H1 (cell line): Measurements from ENCODE around the gene ROS1. TPM values are rescaled to one million over a fixed set of nuclear protein-coding genes. Genes with fewer than 3 reads are reported as not detected.

Source experiments
- CTCF ChIA-PET: fragments of 300-600 bp; sonication (Branson Sonifier 250); formaldehyde crosslinking; loops from one replicate; lab custom pipeline; 2021; ENCODE audit not compliant: partially characterized antibody; lab: Charles Lee
- POLR2A ChIA-PET: fragments of 300-600 bp; sonication (Branson Sonifier 250); formaldehyde crosslinking; loops from one replicate; lab custom pipeline; 2021; ENCODE audit warnings: inconsistent platforms; ENCODE audit not compliant: partially characterized antibody; lab: Charles Lee
- DNase-seq, 2 experiments: peaks; one replicate each; pipeline versions ENCODE4 v3.0.0 to v3.0.0-alpha.2; 2010 to 2022; ENCODE audit warnings: low spot score in 2 of 2, low read depth in 1 of 2, mixed read lengths in 1 of 2
- FAIRE-seq: peaks from 2 replicates; lab custom pipeline; 2011; peaks lifted over from hg19 to GRCh38; lab: Jason Lieb, UNC
- H2AFZ ChIP-seq: 2 replicates; pipeline ENCODE4 v1.8.1; 2012; ENCODE audit warnings: low read length, inconsistent platforms
- H2AK5ac ChIP-seq: 2 replicates; pipeline ENCODE4 v1.6.1; 2013; ENCODE audit warnings: low read depth, low read length
- H2BK120ac ChIP-seq: replicated peaks from 2 replicates; pipeline ENCODE3; 2013; ENCODE audit warnings: low read depth, low read length, inconsistent platforms
- H2BK12ac ChIP-seq: 2 replicates; pipeline ENCODE4 v1.6.1; 2013; ENCODE audit warnings: low read depth, low read length
- H2BK15ac ChIP-seq: 2 replicates; pipeline ENCODE4 v1.6.1; 2013; ENCODE audit warnings: low read length
- H2BK20ac ChIP-seq: 2 replicates; pipeline ENCODE4 v1.6.1; 2013; ENCODE audit warnings: low read length
- H2BK5ac ChIP-seq: 2 replicates; pipeline ENCODE4 v1.6.1; 2013; ENCODE audit warnings: low read depth, low read length
- H3K14ac ChIP-seq: 2 replicates; pipeline ENCODE4 v1.6.1; 2013; ENCODE audit warnings: inconsistent platforms; ENCODE audit not compliant: insufficient read length
- H3K18ac ChIP-seq: 2 replicates; pipeline ENCODE4 v1.6.1; 2013; ENCODE audit warnings: low read length; ENCODE audit errors: extremely low read depth
- H3K23ac ChIP-seq: 2 replicates; pipeline ENCODE4 v1.6.1; 2013; ENCODE audit warnings: inconsistent platforms; ENCODE audit not compliant: insufficient read length
- H3K23me2 ChIP-seq: 2 replicates; pipeline ENCODE4 v1.6.1; 2013; ENCODE audit warnings: low read depth, low read length
- H3K27ac ChIP-seq: 2 replicates; pipeline ENCODE4 v1.6.1; 2011; ENCODE audit warnings: low read depth, low read length, inconsistent platforms
- H3K27me3 ChIP-seq, 4 experiments: replicated peaks in 1 of 4; 1 replicate in 1 of 4; 2 replicates in 3 of 4; pipeline versions ENCODE4 v1.6.1 to v1.8.1; 2011 to 2013; ENCODE audit warnings: low read length in 3 of 4, mild to moderate bottlenecking in 3 of 4, inconsistent platforms in 2 of 4, mixed read lengths in 2 of 4, moderate library complexity in 1 of 4; ENCODE audit not compliant: control insufficient read depth in 3 of 4, insufficient read depth in 3 of 4; ENCODE audit errors: extremely low read depth in 1 of 4
- H3K36me3 ChIP-seq, 4 experiments: 2 replicates each; pipeline versions ENCODE4 v1.6.1 to v1.8.1; 2011 to 2013; ENCODE audit warnings: mild to moderate bottlenecking in 4 of 4, low read length in 3 of 4, moderate library complexity in 2 of 4, control low read depth in 1 of 4, inconsistent platforms in 1 of 4; ENCODE audit not compliant: insufficient read depth in 4 of 4, control insufficient read depth in 2 of 4
- H3K4ac ChIP-seq: replicated peaks from 2 replicates; pipeline ENCODE3; 2013; ENCODE audit warnings: low read length, low read depth, mixed read lengths, inconsistent platforms; ENCODE audit not compliant: insufficient read length
- H3K4me1 ChIP-seq, 4 experiments: replicated peaks in 1 of 4; 1 replicate in 1 of 4; 2 replicates in 3 of 4; pipeline versions ENCODE4 v1.6.1 to v1.8.1; 2011 to 2013; ENCODE audit warnings: low read length in 3 of 4, inconsistent platforms in 2 of 4, mixed read lengths in 1 of 4; ENCODE audit not compliant: insufficient read depth in 4 of 4, control insufficient read depth in 3 of 4
- H3K4me2 ChIP-seq, 2 experiments: 2 replicates each; pipeline versions ENCODE4 v1.6.1 to v1.8.1; 2011 to 2013; ENCODE audit warnings: low read depth in 2 of 2, low read length in 2 of 2, control low read depth in 1 of 2, inconsistent platforms in 1 of 2, mild to moderate bottlenecking in 1 of 2; ENCODE audit not compliant: insufficient read depth in 1 of 2
- H3K4me3 ChIP-seq, 4 experiments: fragments of 200-600, 300-600 bp in 1 of 4; sonication (generic), shearing (Covaris generic), sonication (Bioruptor Twin) in 1 of 4; 2 replicates each; pipeline versions ENCODE4 v1.5.1 to v1.8.1; 2011 to 2016; ENCODE audit warnings: low read length in 4 of 4, low read depth in 3 of 4, control low read depth in 2 of 4, inconsistent platforms in 2 of 4, mild to moderate bottlenecking in 2 of 4, mixed read lengths in 1 of 4, moderate library complexity in 1 of 4; ENCODE audit not compliant: insufficient read depth in 2 of 4; ENCODE audit errors: extremely low read depth in 1 of 4
- H3K56ac ChIP-seq: replicated peaks from 2 replicates; pipeline ENCODE3; 2013; ENCODE audit warnings: low read depth, mild to moderate bottlenecking, mixed read lengths, low read length, inconsistent platforms; ENCODE audit not compliant: insufficient read length
- H3K79me1 ChIP-seq: 2 replicates; pipeline ENCODE4 v1.6.1; 2013; ENCODE audit warnings: low read depth, low read length, control low read depth
- H3K79me2 ChIP-seq, 2 experiments: 2 replicates each; pipeline versions ENCODE4 v1.6.1 to v1.8.1; 2012 to 2013; ENCODE audit warnings: low read length in 2 of 2, mild to moderate bottlenecking in 2 of 2, inconsistent platforms in 1 of 2; ENCODE audit not compliant: insufficient read depth in 2 of 2, control insufficient read depth in 1 of 2
- H3K9ac ChIP-seq, 4 experiments: replicated peaks in 1 of 4; 1 replicate in 1 of 4; 2 replicates in 3 of 4; pipeline versions ENCODE4 v1.6.1 to v1.8.1; 2011 to 2013; ENCODE audit warnings: low read depth in 3 of 4, low read length in 3 of 4, control low read depth in 2 of 4, mild to moderate bottlenecking in 2 of 4, moderate library complexity in 2 of 4, inconsistent platforms in 1 of 4; ENCODE audit errors: extremely low read depth in 1 of 4
- H3K9me3 ChIP-seq, 2 experiments: 2 replicates each; pipeline versions ENCODE4 v1.6.1 to v1.8.1; 2012 to 2013; ENCODE audit warnings: mild to moderate bottlenecking in 2 of 2, moderate library complexity in 2 of 2, control low read depth in 1 of 2, inconsistent platforms in 1 of 2, low read depth in 1 of 2, low read length in 1 of 2, mixed read lengths in 1 of 2; ENCODE audit not compliant: insufficient read depth in 2 of 2
- H4K20me1 ChIP-seq, 2 experiments: replicated peaks in 1 of 2; 2 replicates each; pipeline versions ENCODE3 to v1.8.1; 2011 to 2013; ENCODE audit warnings: inconsistent platforms in 2 of 2, low read length in 2 of 2, mild to moderate bottlenecking in 1 of 2; ENCODE audit not compliant: insufficient read depth in 2 of 2, control insufficient read depth in 1 of 2
- H4K5ac ChIP-seq: 2 replicates; pipeline ENCODE4 v1.6.1; 2013; ENCODE audit warnings: low read length, low read depth, mixed read lengths, inconsistent platforms; ENCODE audit not compliant: insufficient read length
- H4K8ac ChIP-seq: 2 replicates; pipeline ENCODE4 v1.8.0; 2013; ENCODE audit warnings: mild to moderate bottlenecking, moderate library complexity, low read length, inconsistent platforms; ENCODE audit not compliant: insufficient read depth; ENCODE audit errors: extremely low read depth
- H4K91ac ChIP-seq: replicated peaks from 2 replicates; pipeline ENCODE3; 2013; ENCODE audit warnings: low read length, mixed read lengths, inconsistent platforms; ENCODE audit not compliant: insufficient read length
- CEBPB ChIP-seq: IDR thresholded peaks from 2 replicates; pipeline ENCODE4 v1.6.1; 2012; ENCODE audit warnings: low read depth, low read length
- CTBP2 ChIP-seq: IDR thresholded peaks from 2 replicates; pipeline ENCODE4 v1.7.0; 2011; ENCODE audit warnings: borderline replicate concordance, mild to moderate bottlenecking, moderate library complexity, mixed read lengths, low read length; ENCODE audit not compliant: insufficient read depth, insufficient read length
- GTF2F1 ChIP-seq: IDR thresholded peaks from 2 replicates; pipeline ENCODE4 v1.6.1; 2012; ENCODE audit warnings: low read depth, low read length, improper control_type of control experiment, borderline replicate concordance
- KDM4A ChIP-seq: IDR thresholded peaks from one replicate; pipeline ENCODE4 v1.7.1; 2012; ENCODE audit warnings: low read depth, mild to moderate bottlenecking, moderate library complexity, low read length, inconsistent platforms; ENCODE audit not compliant: severe bottlenecking
- KDM5A ChIP-seq: fragments of 200-600 bp; IDR thresholded peaks from 2 replicates; pipeline ENCODE4 v1.7.1; 2012; ENCODE audit warnings: mild to moderate bottlenecking, low read length, inconsistent platforms, mixed read lengths
- MAFK ChIP-seq: IDR thresholded peaks from 2 replicates; pipeline ENCODE4 v1.6.1; 2012; ENCODE audit warnings: low read depth, mild to moderate bottlenecking, improper control_type of control experiment, low read length
- PHF8 ChIP-seq: fragments of 200-600 bp; sonication (generic); conservative IDR thresholded peaks from 2 replicates; pipeline ENCODE4 v1.7.1; 2012; ENCODE audit warnings: low read depth, mild to moderate bottlenecking, inconsistent platforms, low read length, moderate library complexity
- POLR2A ChIP-seq, 2 experiments: IDR thresholded peaks; 1 replicate in 1 of 2; 2 replicates in 1 of 2; pipeline ENCODE4 v1.6.1; 2011; ENCODE audit warnings: low read depth in 2 of 2, low read length in 2 of 2, mild to moderate bottlenecking in 2 of 2; ENCODE audit errors: control extremely low read depth in 1 of 2
- SRF ChIP-seq: IDR thresholded peaks from 2 replicates; pipeline ENCODE4 v1.6.1; 2011; ENCODE audit warnings: mild to moderate bottlenecking, low read depth, low read length, moderate library complexity
- ZNF274 ChIP-seq: IDR thresholded peaks from 2 replicates; pipeline ENCODE4 v1.7.0; 2012; ENCODE audit warnings: low read length, borderline replicate concordance; ENCODE audit errors: extremely low read depth
- WGBS, 2 experiments: shearing (Covaris generic) in 1 of 2; methylation state at CpG; one replicate each; pipeline versions ENCODE4 v1.1.6 to v1.1.7; 2013 to 2015; ENCODE audit warnings: low lambda C conversion rate in 2 of 2, mixed read lengths in 2 of 2, inconsistent platforms in 1 of 2, low coverage in 1 of 2, missing lambda C conversion rate in 1 of 2; ENCODE audit not compliant: insufficient replicate concordance in 2 of 2, insufficient coverage in 1 of 2, insufficient read length in 1 of 2; ENCODE audit errors: extremely low coverage in 1 of 2, missing lambda C conversion rate in 1 of 2; 5-methylcytosine and 5-hydroxymethylcytosine counted together
- polyA plus RNA-seq, 7 experiments: library from polyadenylated mRNA; depleted of rRNA in 3 of 7; stranded (reverse) in 5 of 7; unstranded in 2 of 7; fragments of >200 nt in 5 of 7; fragments of 200-250 nt in 2 of 7; gene quantifications; 1 replicate in 5 of 7; 2 replicates in 1 of 7; 4 replicates in 1 of 7; pipeline versions ENCODE4 v1.2.1 to v1.2.3, GENCODE V29; 2011 to 2013; ENCODE audit warnings: missing spikeins in 2 of 7, mixed read lengths in 2 of 7
- total RNA-seq: library from RNA; stranded (reverse); fragmentation: NEBNext Ultra II Directional; extraction: Animal tissue kit (Norgen Biotek cat#: 25700); gene quantifications from 2 replicates; pipeline ENCODE4 v1.2.1, GENCODE V29; 2021

The ROS1 gene
- total and polyA plus RNA-seq, 2 of the 8 experiments (the other 6 are each of a cell fraction or from before 2014, with no cell fraction given): not detected

DNA sequence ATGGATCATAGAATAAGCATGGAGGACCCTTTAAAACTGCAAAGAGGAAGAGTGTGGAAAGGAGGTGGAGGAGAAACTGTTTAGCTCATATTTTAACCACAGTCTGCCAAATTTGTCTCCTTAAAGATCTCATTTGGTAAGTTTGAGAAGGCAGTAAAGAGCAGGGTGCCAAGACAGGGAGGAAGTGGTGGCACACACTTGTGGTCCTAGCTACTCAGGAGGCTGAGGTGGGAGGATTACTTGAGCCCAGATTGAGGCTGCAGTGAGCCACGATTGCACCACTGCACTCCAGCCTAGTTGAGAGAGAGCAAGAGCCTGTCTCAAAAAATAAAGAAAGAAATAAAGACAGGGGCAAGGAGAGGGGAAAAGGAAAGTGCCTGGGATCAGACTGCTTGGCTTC, 39.9 kb upstream of the ROS1 start:
- Histone ChIP-seq H4K8ac (no peak overlapping the region), H2AFZ (no peak overlapping the region), H4K5ac (no peak overlapping the region), H2BK120ac (no peak overlapping the region), H3K27ac (no peak overlapping the region), H2BK20ac (no peak overlapping the region), H3K18ac (no peak overlapping the region), H3K4me3 (no peak overlapping the region), H2AK5ac (no peak overlapping the region), H3K4me2 (no peak overlapping the region), H4K20me1 (no peaks in the 10 kb centered on the region), H3K9me3 (no peaks in the 10 kb centered on the region), H3K27me3 (no peaks in the 10 kb centered on the region), H2BK15ac (no peak overlapping the region), H3K79me2 (no peaks in the 10 kb centered on the region), H2BK5ac (no peak overlapping the region), H3K79me1 (no peaks in the 10 kb centered on the region), H3K14ac (no peak overlapping the region), H3K23me2 (no peaks in the 10 kb centered on the region), H2BK12ac (no peak overlapping the region), H3K56ac (no peak overlapping the region), H3K4me1 (no peaks in the 10 kb centered on the region), H3K23ac (no peak overlapping the region), H3K9ac (no peak overlapping the region), H3K36me3 (no peaks in the 10 kb centered on the region), H3K4ac (no peak overlapping the region), H4K91ac (no peak overlapping the region)
- CTCF ChIA-PET: interaction anchor here (1.0 to 1.6 kb wide), 2 partner anchors 13 to 16 kb away, joined by 3 to 6 read pairs; no protein-coding TSS in a partner anchor
- DNase-seq (no peak), FAIRE-seq (no peak)
- POLR2A ChIA-PET: no interaction called here
- TF ChIP-seq CTBP2 (no peak), GTF2F1 (no peak), PHF8 (no peak), CEBPB (no peak), KDM5A (no peak), POLR2A (IDR thresholded peaks at IDR 0.05; ENCODE audit: control extremely low read depth in 1 of 2, low read depth in 2 of 2, low read length in 2 of 2) (no peak), SRF (no peak), ZNF274 (no peak), MAFK (no peak), KDM4A (no peak)
- 79% methylated on average over 1 of the region's 1 CpG; no CpG with 5 or more reads in 1 of the 2 experiments for WGBS, 2 experiments
